GM18498 (cell line): ENCODE data around the gene PTPN3.

Source experiments
- ATAC-seq: cut with Tn5 transposase; IDR thresholded peaks from one replicate; pipeline ENCODE4 v1.9.1; 2021; ENCODE audit warnings: mild to moderate bottlenecking, moderate library complexity; ENCODE audit not compliant: unreplicated experiment

Gene PTPN3

DNA sequence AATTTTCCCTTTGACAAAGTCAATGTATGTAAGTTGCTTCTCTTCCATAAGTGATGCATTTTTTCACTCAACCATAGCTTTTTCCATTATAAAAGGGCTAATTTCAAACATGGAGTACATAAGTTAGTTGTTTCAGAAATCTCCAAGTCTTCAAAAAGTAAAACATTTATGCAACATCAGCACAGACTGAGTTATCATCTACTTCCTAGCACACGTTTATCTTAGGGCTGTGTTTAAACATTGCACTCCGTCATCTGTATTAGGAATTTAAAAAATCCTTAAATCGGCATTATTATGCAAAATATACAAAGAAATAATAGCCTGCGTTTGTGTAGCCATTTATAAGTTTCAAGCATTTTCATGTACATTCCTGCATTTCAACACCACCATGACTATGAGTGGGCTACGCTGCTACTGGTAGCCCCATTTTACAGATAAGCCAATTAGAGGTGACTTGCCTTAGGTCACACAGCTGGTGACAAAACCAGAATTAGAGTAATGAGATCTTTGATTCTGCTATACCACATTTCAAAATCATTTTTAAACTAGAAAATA, 43.4 kb downstream of the PTPN3 start:
- ATAC-seq: no peak

DNA sequence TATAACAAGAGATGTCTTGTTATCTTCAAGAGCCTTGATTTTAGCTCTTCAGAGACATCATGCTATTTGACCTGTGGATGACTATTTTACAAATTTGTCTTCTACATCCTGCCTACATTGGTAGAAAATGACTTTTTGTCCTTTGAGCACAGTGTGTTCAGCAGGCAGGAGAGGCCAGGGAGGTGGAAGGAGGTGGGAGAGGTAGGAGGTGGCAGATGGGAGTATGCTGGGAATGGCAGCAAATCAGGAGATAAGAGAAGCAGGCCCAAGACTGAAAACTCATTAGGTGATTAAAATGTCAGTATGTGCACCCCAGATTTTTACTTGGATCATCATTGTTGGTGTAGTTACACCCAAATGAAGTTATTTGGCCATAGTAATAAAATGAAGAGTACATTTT, 44.1 kb downstream of the PTPN3 start:
- no peak for ATAC-seq

DNA sequence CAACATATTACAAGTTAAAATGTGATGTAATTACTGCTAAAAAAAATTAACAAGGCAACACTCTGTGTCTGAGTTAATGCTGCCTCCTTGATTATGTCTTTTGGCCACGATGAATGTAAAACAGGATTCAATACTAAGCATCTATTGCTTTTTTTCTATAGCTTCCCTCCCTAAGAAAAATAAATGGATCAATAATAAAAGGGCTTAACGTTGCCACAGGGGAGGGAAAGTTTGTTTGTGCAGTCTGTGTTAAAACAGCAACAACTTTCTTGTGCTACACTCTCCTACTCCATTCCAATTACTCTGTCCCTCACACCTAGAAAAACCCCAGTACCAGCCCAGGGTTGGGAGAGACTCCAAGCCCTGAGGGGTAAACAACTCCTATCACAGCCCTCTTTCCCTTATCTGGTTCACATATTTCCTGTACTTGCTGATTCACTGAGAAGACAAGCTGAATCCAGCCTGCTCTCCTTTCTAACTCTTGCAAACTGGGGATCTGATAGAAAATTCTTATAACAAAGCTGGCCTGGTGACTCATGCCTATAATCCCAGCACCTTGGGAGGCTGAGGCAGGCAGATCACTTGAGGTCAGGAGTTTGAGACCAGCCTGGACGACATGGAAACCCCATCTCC, 44.8 kb downstream of the PTPN3 start:
- no peak for ATAC-seq

DNA sequence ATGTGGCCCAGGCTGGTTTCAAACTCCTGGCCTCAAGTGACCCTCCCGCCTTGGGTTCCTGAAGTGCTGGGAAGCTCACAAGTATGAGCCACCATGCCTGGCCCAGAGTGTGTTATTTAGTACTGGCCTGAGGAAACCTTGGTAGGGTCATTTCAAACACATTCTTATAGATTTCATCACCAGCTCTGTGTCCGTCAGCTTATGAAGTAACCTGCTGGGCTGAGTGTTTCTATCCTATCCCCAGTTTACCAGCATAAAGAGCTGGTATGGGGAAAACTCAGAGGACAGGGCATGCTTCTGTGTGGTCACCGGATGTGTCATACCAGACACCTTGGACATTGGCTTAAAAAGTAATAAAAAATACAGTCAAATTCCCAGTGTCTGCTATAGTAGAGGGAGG, 45.3 kb downstream of the PTPN3 start:
- ATAC-seq: no peak

DNA sequence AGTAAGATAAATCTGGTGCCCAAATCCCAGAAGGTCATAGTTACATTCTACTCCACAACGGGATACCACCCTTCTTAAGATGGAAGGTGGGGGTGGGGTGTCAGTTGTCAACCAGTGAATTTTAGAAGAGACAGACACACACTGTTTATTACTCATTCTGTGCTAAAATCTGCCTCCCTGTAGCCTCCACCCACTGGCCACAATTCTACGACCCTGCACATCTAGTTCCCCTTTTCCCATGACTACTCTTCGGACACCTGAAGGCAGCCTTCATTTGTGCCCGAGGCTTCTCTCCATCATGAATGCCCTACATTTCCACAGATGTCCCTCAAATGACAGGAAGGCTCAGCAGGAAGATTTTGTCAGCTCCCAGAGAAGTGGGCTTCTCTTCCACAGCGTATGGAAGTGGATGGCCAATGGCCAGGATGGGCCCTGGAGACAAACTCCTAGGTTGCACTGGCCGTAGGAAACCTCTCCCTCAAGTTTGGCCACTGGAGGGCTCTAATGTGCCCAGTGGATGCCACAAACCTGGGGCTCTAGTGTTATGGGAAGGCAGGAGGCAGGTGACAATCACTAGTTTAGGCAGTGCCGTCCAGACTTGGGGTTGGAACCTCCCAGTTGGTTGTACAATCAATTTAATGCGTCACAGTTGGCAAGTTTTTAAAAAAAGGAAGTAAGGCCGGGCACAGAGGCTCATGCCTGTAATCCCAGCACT, 46.6 kb downstream of the PTPN3 start:
- ATAC-seq: no peak

DNA sequence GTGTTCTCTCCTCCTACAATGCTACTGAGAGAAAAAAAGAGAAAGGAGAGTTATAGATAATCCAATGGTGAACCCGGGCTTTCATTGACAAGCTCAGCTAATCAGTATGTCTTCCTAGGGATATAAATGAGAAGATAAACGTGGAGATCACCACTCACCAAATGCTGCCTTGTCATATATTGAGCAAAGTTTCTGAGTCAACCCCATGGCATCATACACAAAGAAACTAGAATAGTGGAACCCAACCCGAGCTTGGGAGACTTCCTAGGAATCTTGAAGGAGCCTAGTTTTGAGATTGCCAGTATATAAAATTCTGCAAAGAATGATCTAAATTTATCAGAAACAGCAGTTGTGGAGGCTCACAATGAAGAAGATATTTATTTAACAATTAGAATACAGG, 47.8 kb downstream of the PTPN3 start:
- ATAC-seq: no peak

DNA sequence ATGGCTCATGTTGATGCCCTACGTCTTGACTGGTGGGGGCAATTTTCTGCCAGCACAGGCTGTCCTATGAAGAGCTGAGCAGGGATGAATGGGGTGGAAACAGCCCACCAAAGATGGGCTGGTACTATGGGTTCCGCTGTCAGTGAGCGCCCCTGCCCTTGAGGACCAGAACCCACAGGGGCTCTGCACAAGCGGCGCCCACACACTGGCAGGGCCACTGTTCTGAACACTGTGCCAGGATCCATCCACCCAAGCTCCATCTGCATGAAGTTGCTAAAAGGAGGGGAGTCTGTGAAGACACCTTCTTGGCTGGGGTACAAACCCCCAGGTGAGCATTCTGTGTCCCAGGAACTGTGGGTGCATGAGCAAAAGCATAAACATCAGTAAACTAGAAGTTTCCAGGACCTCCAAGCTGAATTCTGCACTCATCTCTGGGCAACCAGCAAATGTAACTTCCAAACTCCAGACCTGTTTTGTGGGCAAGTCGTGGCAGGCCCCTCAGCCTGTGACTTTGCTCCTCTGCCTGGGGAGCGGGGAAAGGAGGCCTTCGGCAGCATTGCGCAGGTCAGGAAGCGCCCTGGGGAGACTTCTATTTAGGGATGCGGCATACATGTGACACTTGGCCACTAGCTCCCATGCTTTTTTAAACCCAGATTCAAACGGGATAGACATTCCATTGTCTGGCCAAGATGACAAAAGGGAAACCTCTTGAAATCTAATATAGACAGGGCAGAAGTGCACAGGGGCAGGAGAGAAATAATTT, 48.9 kb downstream of the PTPN3 start:
- ATAC-seq: no peak

DNA sequence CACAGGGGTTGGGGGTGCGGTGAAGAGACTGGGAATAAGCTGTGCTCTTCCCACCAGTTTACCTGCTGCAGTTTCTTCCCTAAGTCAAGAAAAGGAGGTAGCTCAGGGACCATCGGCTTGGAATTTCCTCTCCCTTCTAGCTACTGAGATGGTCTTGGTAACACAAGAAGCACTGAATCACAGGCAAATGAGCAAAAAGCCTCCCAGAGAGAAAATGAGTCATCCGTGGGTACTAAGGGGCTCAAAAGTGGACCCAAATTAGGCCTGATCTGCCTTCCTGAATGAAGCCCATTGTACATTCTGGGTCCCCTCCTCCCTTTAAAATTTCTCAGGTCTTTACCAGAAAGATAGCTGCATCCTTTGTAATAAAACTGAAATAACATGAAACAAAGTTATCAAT, 49.9 kb downstream of the PTPN3 start:
- no peak for ATAC-seq

DNA sequence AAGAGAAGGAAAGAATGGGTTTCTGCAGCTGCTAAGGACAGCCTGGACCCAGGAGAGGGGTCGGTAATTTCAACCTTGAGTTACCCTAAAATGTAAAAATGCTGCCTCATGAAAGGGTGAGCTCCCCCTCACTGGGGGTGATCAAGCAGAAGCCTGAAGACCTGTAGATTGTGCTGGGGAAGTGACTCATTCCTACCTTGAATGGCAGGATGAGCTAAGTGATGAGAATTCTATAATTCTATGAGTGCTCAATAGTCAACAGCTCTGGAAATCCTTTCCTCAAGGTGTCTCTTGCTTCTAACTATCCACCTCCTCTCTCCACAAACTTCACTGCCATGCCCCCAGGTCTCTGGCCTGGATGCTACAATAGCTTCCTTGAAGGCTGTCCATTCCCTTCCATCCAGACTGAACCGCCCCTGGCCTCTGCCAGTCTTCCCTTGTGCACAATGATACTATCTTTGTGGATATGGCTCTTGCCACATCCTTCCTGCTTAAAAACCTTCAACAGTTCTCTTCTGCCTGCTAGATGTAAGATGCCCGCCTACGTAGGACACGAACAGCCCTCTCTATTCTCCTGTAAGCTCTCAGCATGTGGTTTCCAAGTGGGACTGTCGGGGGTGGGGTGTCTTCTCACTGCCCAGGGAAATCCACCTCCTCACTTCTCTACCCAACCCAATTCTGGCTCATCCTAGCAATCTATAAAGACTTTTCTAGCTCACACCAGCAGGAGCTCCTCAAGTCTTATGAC, 50.6 kb downstream of the PTPN3 start:
- no peak for ATAC-seq

DNA sequence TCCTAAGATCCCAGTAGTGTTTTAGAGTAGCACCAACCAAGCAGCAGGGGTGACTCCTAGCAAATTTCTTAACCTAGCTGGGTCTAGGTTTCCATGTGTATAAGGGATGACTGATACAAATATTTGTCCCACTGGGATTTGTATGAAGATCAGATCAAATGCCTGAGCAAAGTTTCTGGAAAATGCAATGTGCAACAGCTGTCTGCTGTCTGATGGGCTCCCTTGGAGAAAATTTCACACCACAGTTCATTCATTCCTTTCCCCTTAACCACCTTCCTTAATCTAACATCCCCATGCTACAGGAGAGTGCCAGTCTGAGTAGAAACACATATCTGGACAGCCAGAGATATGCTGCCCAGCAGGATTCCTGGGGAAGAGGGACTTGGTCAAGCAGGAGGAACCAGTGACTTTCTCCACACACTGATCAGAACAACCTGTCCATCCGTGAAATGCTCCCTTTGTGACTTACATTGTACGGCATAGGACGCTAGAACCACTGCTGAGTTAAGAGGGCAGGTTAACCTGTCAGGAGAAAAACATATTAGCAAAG, 53.3 kb downstream of the PTPN3 start:
- ATAC-seq: no peak

DNA sequence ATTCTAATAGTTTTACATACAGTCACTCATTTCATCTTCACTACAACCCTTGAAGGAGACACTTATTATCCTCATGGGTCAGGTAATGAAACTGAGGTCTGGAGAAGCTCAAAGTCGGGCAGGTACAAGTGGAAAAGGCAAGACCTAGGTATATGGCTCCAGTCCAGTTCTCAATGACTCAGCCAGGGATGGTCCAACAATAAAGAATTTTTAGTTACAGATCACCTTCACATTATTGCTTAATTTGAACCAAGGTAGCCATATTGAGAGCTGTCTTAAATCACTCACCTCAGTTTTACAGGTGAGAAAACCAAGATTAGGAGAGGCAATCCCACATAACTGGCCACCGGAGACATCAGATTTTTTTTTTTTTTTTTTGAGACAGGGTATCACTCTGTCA, 55.4 kb downstream of the PTPN3 start:
- ATAC-seq: no peak

DNA sequence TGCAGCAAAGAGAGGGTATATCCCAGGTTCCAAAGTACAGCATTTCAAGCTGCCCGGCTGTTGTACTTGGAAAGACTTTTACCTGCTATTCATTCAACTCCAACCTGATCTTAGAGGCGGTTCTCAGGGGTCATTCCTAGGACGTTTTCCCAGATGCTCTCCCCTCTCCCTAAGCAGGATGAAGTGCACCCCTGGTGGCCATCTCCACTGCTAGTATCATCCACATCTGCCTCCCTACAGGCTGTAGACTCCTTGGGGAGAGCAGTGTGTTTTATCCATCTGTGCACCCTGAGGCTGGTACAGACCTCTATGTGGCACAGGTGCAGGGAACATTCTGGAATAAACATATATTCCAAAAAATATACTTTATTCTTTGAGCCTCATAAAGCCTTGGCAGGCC, 56.8 kb downstream of the PTPN3 start:
- no peak for ATAC-seq

DNA sequence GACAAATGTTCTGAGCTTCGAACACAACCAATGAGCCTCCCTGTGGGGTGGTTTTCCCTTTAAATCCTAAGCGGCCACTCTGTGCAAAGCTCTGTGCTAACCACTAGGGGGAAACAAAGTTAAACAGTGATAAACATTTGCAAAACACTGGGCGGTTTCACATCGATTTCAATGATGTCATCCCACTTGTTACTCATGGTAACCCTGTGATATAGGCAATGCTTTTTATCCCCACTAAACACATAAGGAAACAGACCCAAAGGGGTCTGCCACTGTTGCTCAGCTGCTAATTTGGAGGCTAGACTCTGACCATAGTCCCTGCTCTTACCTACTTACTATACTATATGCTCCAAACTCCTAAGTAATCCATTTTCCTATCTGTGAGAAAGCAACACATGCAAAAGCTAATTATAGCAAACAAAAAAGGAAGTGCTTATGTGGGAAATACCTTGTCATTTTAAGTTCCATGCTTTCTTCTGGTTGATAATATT, 57.3 kb downstream of the PTPN3 start:
- ATAC-seq: peak; percentile 86

DNA sequence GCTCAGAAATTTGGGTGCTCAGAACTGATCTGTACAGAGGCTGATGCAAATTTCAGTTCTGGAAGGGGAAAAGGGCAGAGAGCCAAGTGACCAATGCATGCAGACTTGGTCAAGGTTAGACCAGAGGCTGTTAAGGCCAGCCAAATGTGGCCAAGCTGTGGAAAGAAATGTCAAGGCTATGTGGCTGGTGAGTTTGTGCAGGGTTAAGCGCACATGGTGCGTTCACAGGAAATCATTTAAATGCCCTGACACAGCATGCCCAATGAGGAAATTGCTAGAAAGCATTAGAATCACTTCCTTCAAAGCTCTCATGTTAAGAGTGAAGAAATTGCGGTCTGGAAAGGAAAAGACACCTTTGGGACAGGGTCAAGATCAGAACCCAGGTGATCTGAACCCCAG, 58.0 kb downstream of the PTPN3 start:
- ATAC-seq: peak; percentile 51

DNA sequence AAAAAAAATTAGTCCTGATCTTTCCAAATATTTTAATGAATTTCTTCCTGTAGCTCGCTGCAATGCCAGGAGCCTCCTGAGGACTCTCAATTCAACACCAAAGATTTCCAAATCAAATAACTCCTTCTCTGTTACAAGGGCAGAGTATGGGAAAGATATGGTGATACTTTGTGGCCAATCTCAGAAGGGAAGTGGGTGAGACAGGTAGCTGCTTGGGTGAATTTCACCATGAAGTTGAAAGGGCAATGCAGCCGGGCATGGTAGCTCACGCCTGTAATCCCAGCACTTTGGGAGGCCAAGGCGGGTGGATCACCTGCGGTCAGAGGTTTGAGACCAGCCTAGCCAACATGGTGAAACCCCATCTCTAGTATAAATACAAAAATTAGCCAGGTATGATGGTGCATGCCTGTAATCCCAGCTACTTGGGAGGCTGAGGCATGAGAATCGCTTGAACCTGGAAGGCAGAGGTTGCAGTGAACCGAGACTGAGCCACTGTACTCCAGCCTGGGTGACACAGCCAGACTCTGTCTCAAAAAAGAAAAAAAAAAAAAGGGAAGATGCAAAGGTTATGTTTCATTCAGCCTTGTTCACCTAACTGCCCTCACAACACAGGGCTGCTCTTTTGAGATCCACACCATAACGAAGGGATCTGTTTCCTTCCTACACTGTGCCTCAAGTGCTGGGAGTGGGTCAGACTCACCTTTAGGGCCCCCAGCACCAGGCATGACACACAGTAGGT, 58.6 kb downstream of the PTPN3 start:
- ATAC-seq: no peak

DNA sequence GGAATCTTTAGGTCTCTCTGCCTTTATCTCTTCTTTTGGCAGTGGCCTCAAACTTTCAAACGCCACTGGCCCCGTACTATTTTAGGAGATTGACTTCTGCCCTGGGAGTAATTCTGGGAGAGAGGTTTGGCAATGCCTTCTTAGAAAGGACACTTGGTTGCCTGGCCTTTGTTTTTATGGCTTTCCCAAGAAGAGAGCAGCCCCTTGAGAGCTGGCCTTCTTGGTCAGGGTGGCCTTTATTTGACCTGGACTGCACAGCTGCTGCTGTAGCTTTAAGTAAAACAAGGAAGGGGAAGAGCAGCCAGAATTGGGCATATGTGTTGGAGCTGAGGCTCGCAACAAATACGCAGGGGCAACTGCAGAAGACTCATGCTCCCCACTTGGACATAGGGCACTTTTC, 60.8 kb downstream of the PTPN3 start:
- no peak for ATAC-seq

DNA sequence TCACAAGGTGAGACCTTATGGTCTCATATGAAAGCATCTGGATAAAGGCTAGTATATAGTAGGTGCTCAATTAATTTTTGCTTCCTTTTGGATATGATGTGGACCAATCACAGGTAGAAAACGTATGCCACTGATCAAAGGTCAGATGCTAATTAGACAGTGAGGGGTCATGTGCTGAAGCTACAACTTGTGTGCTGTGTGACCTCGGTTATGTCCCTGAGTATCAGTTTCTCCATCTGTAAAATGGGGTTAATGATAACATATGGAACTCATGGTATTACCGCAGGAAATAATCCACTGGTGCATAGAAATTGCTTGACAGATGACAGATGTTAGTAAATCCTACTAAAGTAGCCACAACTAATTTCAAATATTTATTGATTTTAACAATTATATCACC, 62.0 kb downstream of the PTPN3 start:
- ATAC-seq: no peak

DNA sequence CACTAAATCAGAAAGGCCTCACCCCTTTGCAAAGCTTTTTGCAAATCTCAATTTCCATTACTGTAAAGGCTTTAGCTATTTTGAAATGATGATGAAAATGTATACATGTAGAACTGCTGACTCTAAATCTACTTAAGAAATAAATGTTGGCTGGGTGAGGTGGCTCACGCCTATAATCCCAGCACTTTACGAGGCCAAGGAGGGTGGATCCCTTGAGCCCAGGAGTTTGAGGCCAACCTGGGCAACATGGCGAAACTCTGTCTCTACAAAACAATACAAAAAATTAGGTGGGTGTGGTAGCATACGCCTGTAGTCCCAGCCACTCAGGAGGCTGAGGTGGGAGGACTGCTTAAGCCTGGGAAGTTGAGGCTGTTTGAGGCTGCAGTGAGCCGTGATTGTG, 64.6 kb downstream of the PTPN3 start:
- ATAC-seq: no peak

DNA sequence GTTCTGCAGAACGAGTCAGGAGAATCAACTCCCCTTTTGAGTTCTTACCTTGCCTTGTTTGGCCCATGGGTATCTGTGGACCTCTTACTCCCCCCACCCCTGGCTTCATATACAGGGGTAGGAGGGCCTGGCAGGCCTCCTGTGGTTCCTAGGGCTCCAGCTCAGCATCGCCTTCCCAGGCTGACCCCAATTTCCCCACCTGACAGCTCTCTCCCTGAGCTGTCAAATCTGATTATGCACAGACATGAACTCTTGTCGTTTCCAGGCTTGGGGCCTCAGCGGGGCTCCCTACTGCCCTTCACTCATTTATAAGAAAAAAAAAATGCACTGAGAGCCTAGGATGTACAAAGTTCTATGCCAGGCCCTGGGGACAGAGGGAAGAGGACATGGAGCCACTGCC, 67.9 kb downstream of the PTPN3 start:
- ATAC-seq: no peak

DNA sequence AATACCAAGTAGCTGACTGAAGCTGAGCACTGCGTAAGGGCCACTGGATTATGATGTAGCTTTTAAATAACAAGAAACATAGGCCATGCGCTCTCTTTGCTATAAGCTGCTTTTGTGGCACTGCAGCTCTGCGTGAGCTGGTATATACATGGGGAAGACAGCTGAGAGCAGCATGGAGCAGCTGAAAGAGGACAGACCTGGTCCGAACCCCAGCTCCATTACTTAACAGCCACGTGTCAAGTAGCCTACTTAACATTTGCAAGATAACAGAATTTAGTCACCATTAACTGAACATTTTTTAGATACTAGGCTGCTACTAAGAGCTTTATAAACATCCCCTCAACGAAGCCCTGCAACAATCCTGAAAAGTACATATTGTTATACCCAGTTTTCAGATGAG, 69.3 kb downstream of the PTPN3 start:
- no peak for ATAC-seq
